ENCODE results near the gene SYAP1.
"Not testable (repeated sequence)": the region's sequence is repeated elsewhere in the genome, so short reads cannot be mapped to it uniquely, and the experiment has no call there.

The SYAP1 gene

GRCh38 chrX:16784440-16784839 is 65.0 kb downstream of the SYAP1 start:
- not testable (repeated sequence) for DNase-seq

- no peak for DNase-seq
Measured at GRCh38 chrX:16785247-16786138, 66.1 kb downstream of the SYAP1 start.

GRCh38 chrX:16786139-16786790 is 66.9 kb downstream of the SYAP1 start, which contains the start of gene TXLNG:
TSS of gene TXLNG (plus strand) at chrX:16786466. CDS start at chrX:16786488, 22 bp downstream.
- peak; percentile 94 for DNase-seq

- peak; percentile 1 for DNase-seq
Measured at GRCh38 chrX:16786791-16787735, 67.7 kb downstream of the SYAP1 start.

GRCh38 chrX:16788477-16788876 is 69.1 kb downstream of the SYAP1 start:
- DNase-seq, result no peak

GRCh38 chrX:16796298-16796697 is 76.9 kb downstream of the SYAP1 start:
- no peak for DNase-seq

- no peak for DNase-seq
Measured at GRCh38 chrX:16797358-16797757, 77.9 kb downstream of the SYAP1 start.

- no peak for DNase-seq
Measured at GRCh38 chrX:16797841-16798240, 78.4 kb downstream of the SYAP1 start.

- DNase-seq, result no peak
Measured at GRCh38 chrX:16804923-16805464, 85.6 kb downstream of the SYAP1 start.

- no peak for DNase-seq
Measured at GRCh38 chrX:16807548-16807947, 88.1 kb downstream of the SYAP1 start.

GRCh38 chrX:16807976-16808542 is 88.6 kb downstream of the SYAP1 start:
- no peak for DNase-seq

GRCh38 chrX:16814597-16814996 is 95.2 kb downstream of the SYAP1 start:
- DNase-seq, result no peak
